Endothelial cell (in vitro differentiated cells): ENCODE data around the gene TTC7B. TPM values are rescaled to one million over a fixed set of nuclear protein-coding genes. Genes with fewer than 3 reads are reported as not detected.

Experiments used
- DNase-seq: peaks from one replicate; pipeline ENCODE4 v3.0.0; 2021; ENCODE audit warnings: low spot score
- H3K27ac Mint-ChIP-seq: one replicate; pipeline ENCODE4 v1.8.0; 2021; ENCODE audit warnings: mixed read lengths, inconsistent platforms; ENCODE audit not compliant: unreplicated experiment
- H3K27me3 Mint-ChIP-seq: one replicate; pipeline ENCODE4 v1.8.0; 2021; ENCODE audit warnings: mild to moderate bottlenecking, moderate library complexity, mixed read lengths, inconsistent platforms; ENCODE audit not compliant: unreplicated experiment
- H3K36me3 Mint-ChIP-seq: one replicate; pipeline ENCODE4 v1.8.0; 2021; ENCODE audit warnings: mild to moderate bottlenecking, low read depth, mixed read lengths, inconsistent platforms; ENCODE audit not compliant: unreplicated experiment
- H3K4me1 Mint-ChIP-seq: one replicate; pipeline ENCODE4 v1.8.0; 2021; ENCODE audit warnings: mild to moderate bottlenecking, mixed read lengths, inconsistent platforms; ENCODE audit not compliant: unreplicated experiment
- H3K4me3 Mint-ChIP-seq: one replicate; pipeline ENCODE4 v1.8.0; 2021; ENCODE audit warnings: mild to moderate bottlenecking, mixed read lengths, inconsistent platforms; ENCODE audit not compliant: unreplicated experiment
- H3K9me3 Mint-ChIP-seq: one replicate; pipeline ENCODE4 v1.8.0; 2021; ENCODE audit warnings: mixed read lengths, inconsistent platforms; ENCODE audit not compliant: unreplicated experiment
- total RNA-seq: library from RNA; stranded (reverse); fragmentation: NEBNext Ultra II Directional; extraction: Animal tissue kit (Norgen Biotek cat#: 25700); gene quantifications from one replicate; pipeline ENCODE4 v1.2.1, GENCODE V29; 2021; ENCODE audit not compliant: unreplicated experiment
- TF ChIP-seq, protein P1 (sequence below): fragments of 200-600 bp; sonication (generic); IDR thresholded peaks from one replicate; pipeline ENCODE4 v1.5.0; 2021; ENCODE audit warnings: antibody characterized with exemption; ENCODE audit not compliant: unreplicated experiment

Gene TTC7B
- total RNA-seq, 1 donor from 2014 or later, result 93.5 TPM

DNA sequence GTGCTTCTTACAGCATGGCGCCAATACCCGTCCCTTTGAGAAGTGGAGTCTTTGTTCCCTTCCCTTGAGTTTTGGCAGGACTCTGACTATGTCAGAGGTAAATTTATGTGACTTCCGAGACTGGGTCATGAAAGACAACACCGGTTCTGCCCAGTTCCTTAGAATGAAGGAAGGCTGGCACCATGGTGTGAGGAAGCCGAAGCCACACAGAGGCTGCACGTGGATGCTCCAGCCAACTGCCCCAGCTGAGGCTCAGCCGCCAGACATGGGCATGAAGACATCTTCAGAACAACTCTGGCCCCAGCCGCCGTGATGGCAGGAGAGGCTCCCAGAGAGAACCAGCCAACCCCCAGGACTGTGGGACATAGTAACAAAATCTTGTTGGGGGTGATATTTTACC is 308.2 kb downstream of the TTC7B start:
- Mint-ChIP-seq H3K27me3 (peaks cover 5% of the 10 kb centered on the region), H3K27ac (no peak overlapping the region), H3K36me3 (no peaks in the 10 kb centered on the region), H3K4me3 (no peak overlapping the region), H3K9me3 (no peaks in the 10 kb centered on the region), H3K4me1 (no peaks in the 10 kb centered on the region)
- DNase-seq, result no peak
- TF ChIP-seq, protein P1, sequence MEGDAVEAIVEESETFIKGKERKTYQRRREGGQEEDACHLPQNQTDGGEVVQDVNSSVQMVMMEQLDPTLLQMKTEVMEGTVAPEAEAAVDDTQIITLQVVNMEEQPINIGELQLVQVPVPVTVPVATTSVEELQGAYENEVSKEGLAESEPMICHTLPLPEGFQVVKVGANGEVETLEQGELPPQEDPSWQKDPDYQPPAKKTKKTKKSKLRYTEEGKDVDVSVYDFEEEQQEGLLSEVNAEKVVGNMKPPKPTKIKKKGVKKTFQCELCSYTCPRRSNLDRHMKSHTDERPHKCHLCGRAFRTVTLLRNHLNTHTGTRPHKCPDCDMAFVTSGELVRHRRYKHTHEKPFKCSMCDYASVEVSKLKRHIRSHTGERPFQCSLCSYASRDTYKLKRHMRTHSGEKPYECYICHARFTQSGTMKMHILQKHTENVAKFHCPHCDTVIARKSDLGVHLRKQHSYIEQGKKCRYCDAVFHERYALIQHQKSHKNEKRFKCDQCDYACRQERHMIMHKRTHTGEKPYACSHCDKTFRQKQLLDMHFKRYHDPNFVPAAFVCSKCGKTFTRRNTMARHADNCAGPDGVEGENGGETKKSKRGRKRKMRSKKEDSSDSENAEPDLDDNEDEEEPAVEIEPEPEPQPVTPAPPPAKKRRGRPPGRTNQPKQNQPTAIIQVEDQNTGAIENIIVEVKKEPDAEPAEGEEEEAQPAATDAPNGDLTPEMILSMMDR, result no peak

DNA sequence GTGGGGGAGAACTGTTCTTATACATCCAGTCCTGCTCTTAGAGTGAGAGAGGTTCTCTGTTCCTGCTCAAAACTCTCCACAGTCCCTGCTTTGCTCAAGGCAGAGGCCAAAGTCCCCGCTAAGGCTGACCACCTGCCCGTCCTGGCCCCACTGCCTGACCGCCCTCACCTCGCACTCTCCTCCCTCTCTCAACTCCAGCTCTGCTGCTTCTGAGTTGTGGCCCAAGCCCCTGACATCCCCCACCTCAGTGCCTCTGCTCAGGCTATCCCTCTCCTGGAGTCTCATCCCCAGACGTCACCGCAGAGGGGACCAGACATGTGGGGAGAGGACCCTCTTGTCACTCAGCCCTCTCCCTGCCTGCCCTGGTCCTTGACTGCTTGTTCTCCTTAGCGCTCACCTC is 308.8 kb downstream of the TTC7B start:
- no peak overlapping the region for H3K4me3 Mint-ChIP-seq
- no peaks in the 10 kb centered on the region for H3K4me1 Mint-ChIP-seq
- H3K27ac Mint-ChIP-seq, result no peak overlapping the region

DNA sequence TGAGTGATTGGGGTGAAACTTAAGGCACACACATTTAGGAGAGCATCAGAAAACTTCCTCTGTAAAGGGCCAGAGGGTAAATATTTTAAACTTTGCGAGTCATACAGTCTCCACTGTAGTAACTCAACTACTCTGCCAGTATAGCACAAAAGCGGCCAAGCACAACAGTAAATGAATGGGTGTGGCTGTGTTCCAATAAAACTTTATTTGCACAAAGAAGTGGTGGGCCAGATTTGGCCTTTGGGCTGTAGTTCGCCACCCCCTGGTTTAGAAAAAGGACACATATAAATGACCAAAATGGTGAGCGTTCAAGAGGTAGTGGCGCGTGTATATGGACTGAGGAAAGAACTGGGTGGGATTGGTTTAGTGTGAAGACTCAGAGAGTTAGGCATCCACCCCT is 309.5 kb downstream of the TTC7B start:
- peaks cover 7% of the 10 kb centered on the region for H3K27me3 Mint-ChIP-seq
- H3K36me3 Mint-ChIP-seq, result no peaks in the 10 kb centered on the region
- H3K4me1 Mint-ChIP-seq, result no peaks in the 10 kb centered on the region
- no peak overlapping the region for H3K4me3 Mint-ChIP-seq
- DNase-seq, result no peak
- no peak overlapping the region for H3K27ac Mint-ChIP-seq
- TF ChIP-seq, protein P1, result no peak
- H3K9me3 Mint-ChIP-seq, result no peaks in the 10 kb centered on the region

More for the DNA sequence above, 308.8 kb downstream of the TTC7B start:
- TF ChIP-seq, protein P1, result no peak
- DNase-seq, result no peak
- peaks cover 7% of the 10 kb centered on the region for H3K27me3 Mint-ChIP-seq
- H3K36me3 Mint-ChIP-seq, result no peaks in the 10 kb centered on the region
- H3K9me3 Mint-ChIP-seq, result no peaks in the 10 kb centered on the region

DNA sequence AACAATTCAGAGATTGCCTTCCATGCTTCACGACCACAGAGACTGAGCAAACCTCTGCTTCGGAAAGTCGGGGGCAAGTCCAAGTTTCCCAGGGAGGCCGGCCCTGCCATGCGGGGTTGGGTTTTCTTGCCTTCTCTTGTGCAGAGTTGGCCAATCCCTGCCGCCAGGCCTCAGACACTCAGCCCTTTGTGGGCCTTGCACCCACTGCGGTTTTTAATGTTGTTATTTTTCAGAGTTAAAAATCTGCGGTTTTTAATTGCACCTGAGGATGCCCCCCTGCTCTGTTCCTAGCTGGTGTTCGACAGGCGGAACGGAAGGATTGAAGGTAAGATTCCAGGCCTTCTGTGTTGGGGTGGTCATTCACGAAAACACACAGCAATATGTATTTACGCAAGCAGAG is 310.7 kb downstream of the TTC7B start:
- no peaks in the 10 kb centered on the region for H3K36me3 Mint-ChIP-seq
- no peak overlapping the region for H3K27ac Mint-ChIP-seq
- H3K9me3 Mint-ChIP-seq, result no peaks in the 10 kb centered on the region
- H3K27me3 Mint-ChIP-seq, result peaks cover 7% of the 10 kb centered on the region
- no peaks in the 10 kb centered on the region for H3K4me1 Mint-ChIP-seq
- no peak overlapping the region for H3K4me3 Mint-ChIP-seq
- DNase-seq, result no peak
- TF ChIP-seq, protein P1, result no peak

DNA sequence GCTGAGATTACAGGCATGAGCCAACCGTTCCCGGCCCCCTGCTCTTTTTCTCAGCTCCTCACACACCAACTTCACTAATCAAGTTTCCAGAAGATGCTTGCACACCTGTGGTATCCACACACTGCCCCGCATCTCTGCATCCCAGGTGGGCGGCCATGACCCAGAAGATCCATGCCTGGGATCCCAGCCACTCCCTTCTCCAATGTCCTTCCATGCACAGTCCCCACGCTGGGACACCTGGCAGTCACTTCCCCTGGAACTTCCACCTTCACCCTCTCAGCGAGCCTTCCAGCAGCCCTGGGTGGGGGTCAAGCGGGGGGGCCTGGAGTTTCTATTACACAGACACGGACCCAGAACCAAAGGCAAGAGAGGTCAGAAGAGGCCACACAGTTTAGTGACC is 311.6 kb downstream of the TTC7B start:
- peaks cover 8% of the 10 kb centered on the region for H3K27me3 Mint-ChIP-seq
- H3K36me3 Mint-ChIP-seq, result peaks cover under 1% of the 10 kb centered on the region
- no peaks in the 10 kb centered on the region for H3K9me3 Mint-ChIP-seq
- TF ChIP-seq, protein P1, result no peak
- no peak for DNase-seq
- H3K27ac Mint-ChIP-seq, result no peak overlapping the region
- H3K4me1 Mint-ChIP-seq, result no peaks in the 10 kb centered on the region
- no peak overlapping the region for H3K4me3 Mint-ChIP-seq
